ENCODE data around the gene ZRSR2.
"Not testable (repeated sequence)": the region's sequence is repeated elsewhere in the genome, so short reads cannot be mapped to it uniquely, and the experiment has no call there.

Gene ZRSR2

GRCh38 chrX:15789979-15790768 lies at the start of gene ZRSR2:
ZRSR2 (plus strand) TSS chrX:15790484; CDS start chrX:15790496, 12 bp downstream.
- peak within 1 kb of the TSS; percentile 77 for H3K4me3 ChIP-seq (ENCODE audit: low read length)

GRCh38 chrX:15744181-15744867 lies 46.0 kb upstream of the ZRSR2 start:
- H3K4me3 ChIP-seq (ENCODE audit: low read length), result no peak overlapping the region

More at GRCh38 chrX:15789979-15790768, at the start of gene ZRSR2:
- no peak for TF ChIP-seq ZNF274 (IDR thresholded peaks at IDR 0.05; ENCODE audit: low read depth, low read length)

GRCh38 chrX:15745179-15745578 lies 45.1 kb upstream of the ZRSR2 start:
- no peak for TF ChIP-seq ZNF274 (IDR thresholded peaks at IDR 0.05; ENCODE audit: low read depth, low read length)
- no peak overlapping the region for H3K4me3 ChIP-seq (ENCODE audit: low read length)

More at GRCh38 chrX:15744181-15744867, 46.0 kb upstream of the ZRSR2 start:
- TF ChIP-seq ZNF274 (IDR thresholded peaks at IDR 0.05; ENCODE audit: low read depth, low read length), result no peak

- H3K4me3 ChIP-seq (ENCODE audit: low read length), result not testable (repeated sequence)
Observed at GRCh38 chrX:15746651-15747050, 43.6 kb upstream of the ZRSR2 start.

- H3K4me3 ChIP-seq (ENCODE audit: low read length), result no peak overlapping the region
- no peak for TF ChIP-seq ZNF274 (IDR thresholded peaks at IDR 0.05; ENCODE audit: low read depth, low read length)
Observed at GRCh38 chrX:15747626-15748173, 42.6 kb upstream of the ZRSR2 start.

GRCh38 chrX:15748841-15749240 lies 41.4 kb upstream of the ZRSR2 start:
- no peak for TF ChIP-seq ZNF274 (IDR thresholded peaks at IDR 0.05; ENCODE audit: low read depth, low read length)
- no peak overlapping the region for H3K4me3 ChIP-seq (ENCODE audit: low read length)

- H3K4me3 ChIP-seq (ENCODE audit: low read length), result no peak overlapping the region
- no peak for TF ChIP-seq ZNF274 (IDR thresholded peaks at IDR 0.05; ENCODE audit: low read depth, low read length)
Observed at GRCh38 chrX:15749642-15750610, 40.4 kb upstream of the ZRSR2 start.

- TF ChIP-seq ZNF274 (IDR thresholded peaks at IDR 0.05; ENCODE audit: low read depth, low read length), result no peak
- no peak overlapping the region for H3K4me3 ChIP-seq (ENCODE audit: low read length)
Observed at GRCh38 chrX:15750611-15751154, 39.6 kb upstream of the ZRSR2 start.

- H3K4me3 ChIP-seq (ENCODE audit: low read length), result no peak overlapping the region
- TF ChIP-seq ZNF274 (IDR thresholded peaks at IDR 0.05; ENCODE audit: low read depth, low read length), result no peak
Observed at GRCh38 chrX:15751155-15751819, 39.0 kb upstream of the ZRSR2 start.

- no peak overlapping the region for H3K4me3 ChIP-seq (ENCODE audit: low read length)
- no peak for TF ChIP-seq ZNF274 (IDR thresholded peaks at IDR 0.05; ENCODE audit: low read depth, low read length)
Observed at GRCh38 chrX:15755091-15755490, 35.2 kb upstream of the ZRSR2 start.

- no peak overlapping the region for H3K4me3 ChIP-seq (ENCODE audit: low read length)
- no peak for TF ChIP-seq ZNF274 (IDR thresholded peaks at IDR 0.05; ENCODE audit: low read depth, low read length)
Observed at GRCh38 chrX:15758140-15758539, 32.1 kb upstream of the ZRSR2 start.

GRCh38 chrX:15759886-15760285 lies 30.4 kb upstream of the ZRSR2 start:
- H3K4me3 ChIP-seq (ENCODE audit: low read length), result not testable (repeated sequence)

GRCh38 chrX:15761564-15762191 lies 28.6 kb upstream of the ZRSR2 start:
- no peak for TF ChIP-seq ZNF274 (IDR thresholded peaks at IDR 0.05; ENCODE audit: low read depth, low read length)
- no peak overlapping the region for H3K4me3 ChIP-seq (ENCODE audit: low read length)

Measured in GM08714 (cell line).